GM12878 (cell line): ENCODE measurements around the gene NINJ1. TPM values are rescaled to one million over a fixed set of nuclear protein-coding genes. Genes with fewer than 3 reads are reported as not detected.

Experiments used
- ATAC-seq: fragments of 200-7000 bp; cut with Tn5 transposase; 3 replicates; pipeline ENCODE4 v1.9.1; 2020; ENCODE audit warnings: mild to moderate bottlenecking, moderate library complexity
- BruUV-seq: library from RNA; stranded (reverse); fragments of 400-500 nt; replicated peaks from 2 replicates; lab custom pipeline; 2021; lab: Mats Ljungman, UMichigan
- CTCF ChIA-PET: fragments of 300-600 bp; sonication (Branson Sonifier 250); formaldehyde crosslinking; extraction: SDS; loops from one replicate; lab custom pipeline; 2021; ENCODE audit warnings: inconsistent platforms; lab: Yijun Ruan, JAX
- POLR2A ChIA-PET: fragments of 350-600 bp; formaldehyde crosslinking; extraction: SDS; loops from one replicate; lab custom pipeline; 2021; ENCODE audit warnings: inconsistent platforms; lab: Charles Lee
- RAD21 ChIA-PET: fragments of 300-600 bp; sonication (Branson Sonifier 250); formaldehyde crosslinking; loops from one replicate; lab custom pipeline; 2023; ENCODE audit warnings: antibody characterized with exemption; ENCODE audit not compliant: unreplicated experiment; lab: Charles Lee
- SMC1A ChIA-PET: fragments of 300-600 bp; sonication (Branson Sonifier 250); formaldehyde crosslinking; loops from one replicate; lab custom pipeline; 2023; ENCODE audit not compliant: unreplicated experiment, uncharacterized antibody; lab: Charles Lee
- DNase-seq: peaks from one replicate; pipeline ENCODE4 v3.0.0-alpha.2; 2011; ENCODE audit warnings: low read depth, low spot score
- FAIRE-seq: peaks from 3 replicates; lab custom pipeline; 2011; peaks lifted over from hg19 to GRCh38; lab: Jason Lieb, UNC
- H2AFZ ChIP-seq: 2 replicates; pipeline ENCODE4 v1.6.0; 2011; ENCODE audit warnings: low read depth, low read length, control low read depth; ENCODE audit not compliant: control insufficient read depth
- H3K27ac ChIP-seq: 2 replicates; pipeline ENCODE4 v1.5.1; 2011; ENCODE audit warnings: control low read depth; ENCODE audit not compliant: control insufficient read depth, insufficient read depth
- H3K27me3 ChIP-seq, 2 experiments: replicated peaks in 1 of 2; 2 replicates each; pipeline versions ENCODE4 v1.6.0 to v1.6.1; 2011; ENCODE audit warnings: low read length in 1 of 2; ENCODE audit not compliant: control insufficient read depth in 2 of 2, insufficient read depth in 2 of 2
- H3K36me3 ChIP-seq, 2 experiments: 2 replicates each; pipeline ENCODE4 v1.5.1; 2011; ENCODE audit warnings: low read length in 1 of 2; ENCODE audit not compliant: control insufficient read depth in 2 of 2, insufficient read depth in 2 of 2
- H3K4me1 ChIP-seq: 2 replicates; pipeline ENCODE4 v1.6.1; 2011; ENCODE audit warnings: mild to moderate bottlenecking, low read length, moderate library complexity, mixed read lengths; ENCODE audit not compliant: control insufficient read depth, insufficient read depth
- H3K4me2 ChIP-seq: 2 replicates; pipeline ENCODE4 v1.6.0; 2011; ENCODE audit warnings: control low read depth; ENCODE audit not compliant: control insufficient read depth, insufficient read depth
- H3K4me3 ChIP-seq: fragments of 200-600 bp; sonication (generic); 2 replicates; pipeline ENCODE4 v1.5.1; 2016
- H3K79me2 ChIP-seq: 2 replicates; pipeline ENCODE4 v1.6.0; 2011; ENCODE audit warnings: low read length; ENCODE audit not compliant: control insufficient read depth, insufficient read depth
- H3K9ac ChIP-seq: 2 replicates; pipeline ENCODE4 v1.8.0; 2011; ENCODE audit warnings: low read length, control low read depth, mixed read lengths; ENCODE audit not compliant: control insufficient read depth, insufficient read depth
- H3K9me3 ChIP-seq: replicated peaks from 3 replicates; pipeline ENCODE4 v1.5.1; 2011; ENCODE audit warnings: mild to moderate bottlenecking, low read length; ENCODE audit not compliant: control insufficient read depth, insufficient read depth
- H4K20me1 ChIP-seq: 2 replicates; pipeline ENCODE4 v1.6.0; 2011; ENCODE audit not compliant: control insufficient read depth, insufficient read depth
- RAD21 ChIP-seq: IDR thresholded peaks from 2 replicates; pipeline ENCODE4 v1.6.1; 2011; ENCODE audit warnings: mild to moderate bottlenecking, low read depth, low read length, moderate library complexity; ENCODE audit not compliant: insufficient read depth
- TCF7 ChIP-seq: IDR thresholded peaks from 2 replicates; pipeline ENCODE4 v1.6.1; 2014; ENCODE audit warnings: antibody characterized with exemption, borderline replicate concordance
- WRNIP1 ChIP-seq: IDR thresholded peaks from 2 replicates; pipeline ENCODE4 v1.6.1; 2011; ENCODE audit warnings: low read depth, low read length, improper control_type of control experiment, borderline replicate concordance
- WGBS: methylation state at CpG from one replicate; pipeline ENCODE4 v1.1.6; 2016; ENCODE audit warnings: low lambda C conversion rate; ENCODE audit not compliant: insufficient replicate concordance, insufficient coverage; ENCODE audit errors: missing lambda C conversion rate; 5-methylcytosine and 5-hydroxymethylcytosine counted together
- in situ Hi-C: fragments of 300-500 bp; cut with MboI; formaldehyde crosslinking; loops from 9 replicates; pipeline ENCODE4 v1.14.3; 2018; ENCODE audit warnings: mixed read lengths
- intact Hi-C: fragments of 100-400 bp; cut with micrococcal nuclease; formaldehyde crosslinking; loops from one replicate; pipeline ENCODE4 v1.14.2; 2022; ENCODE audit not compliant: unreplicated experiment
- polyA plus RNA-seq, 11 experiments: library from polyadenylated mRNA; depleted of rRNA in 4 of 11; unstranded in 6 of 11; stranded (reverse) in 5 of 11; fragments of >200 nt; fragmentation: Nextera tagmentation in 4 of 11; fragmentation: Illumina TruSeq in 1 of 11; extraction: Ambion mirVana in 4 of 11; extraction: Trizol in 1 of 11; gene quantifications; 1 replicate in 1 of 11; 2 replicates in 10 of 11; pipeline versions ENCODE4 v1.2.1 to v1.2.3, GENCODE V29; 2011 to 2016; ENCODE audit warnings: inconsistent platforms in 2 of 11, missing spikeins in 2 of 11, low read depth in 1 of 11
- total RNA-seq, 4 experiments: library from RNA; depleted of rRNA in 3 of 4; stranded (reverse); fragments of >200 nt in 3 of 4; fragmentation: Illumina TruSeq in 1 of 4; extraction: Trizol in 1 of 4; gene quantifications; 2 replicates each; pipeline versions ENCODE4 v1.2.1 to v1.2.3, GENCODE V29; 2013 to 2021

NINJ1 gene
- total and polyA plus RNA-seq, 10 of the 15 experiments (the other 5 are each of a cell fraction or from before 2014, with no cell fraction given): 0.64 to 33.5 (median 17.1) TPM

DNA sequence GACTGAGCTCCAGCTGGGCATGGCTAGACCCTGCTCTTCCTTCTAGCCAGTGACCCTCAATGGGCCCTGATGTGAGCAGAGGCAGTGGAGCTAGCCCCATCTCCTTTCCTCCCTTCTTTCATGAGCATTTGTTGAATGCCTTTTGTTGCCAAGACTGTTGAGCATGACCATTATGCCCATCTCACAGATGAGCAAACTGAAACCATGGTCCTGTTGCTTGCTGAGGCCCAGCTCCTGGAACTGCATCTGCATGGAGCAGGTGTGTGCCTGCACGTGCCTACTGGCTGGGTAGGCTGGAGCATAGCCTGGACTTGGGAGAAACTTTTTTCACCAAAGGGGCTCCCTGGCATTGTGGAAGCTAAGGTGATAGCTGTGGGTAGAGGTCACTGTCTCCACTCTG, 46.9 kb upstream of the NINJ1 start:
- Histone ChIP-seq H3K27ac (no peak overlapping the region), H3K36me3 (no peaks in the 10 kb centered on the region), H3K4me2 (no peak overlapping the region), H2AFZ (no peak overlapping the region), H3K9ac (no peak overlapping the region), H3K9me3 (no peaks in the 10 kb centered on the region), H3K79me2 (no peaks in the 10 kb centered on the region), H3K4me3 (no peak overlapping the region), H3K27me3 (peaks cover 8 to 12% of the 10 kb centered on the region in 2 experiments; a peak in 3 of 4 replicates), H4K20me1 (no peaks in the 10 kb centered on the region), H3K4me1 (no peaks in the 10 kb centered on the region)
- ATAC-seq: no peak
- in situ Hi-C loops: no loop called here
- DNase-seq: no peak
- WGBS: 0% methylated on average over 1 of the region's 1 CpG
- intact Hi-C loops: no loop called here
- TF ChIP-seq TCF7 (no peak), WRNIP1 (no peak)
- FAIRE-seq: no peak
- RAD21 ChIA-PET: no interaction called here
- CTCF ChIA-PET: no interaction called here
- BruUV-seq: no TSS peak
- POLR2A ChIA-PET: no interaction called here
- SMC1A ChIA-PET: interaction anchor here (1.6 kb wide), 1 partner anchor 13 kb away, joined by 4 read pairs; no protein-coding TSS in a partner anchor

GRCh38 chr9:93178851-93179786, 45.1 kb upstream of the NINJ1 start:
- no peaks in the 10 kb centered on the region for H3K79me2 ChIP-seq
- BruUV-seq: no TSS peak
- intact Hi-C loops (no loop called here), in situ Hi-C loops (no loop called here)
- no peak for TF ChIP-seq RAD21
- ChIA-PET POLR2A (no interaction called here), CTCF (interaction anchor here (1.3 kb wide), 1 partner anchor 26 kb away, joined by 3 read pairs; no protein-coding TSS in a partner anchor), RAD21 (no interaction called here), SMC1A (no interaction called here)
- DNase-seq (no peak), ATAC-seq (no peak), FAIRE-seq (no peak)
- no peak overlapping the region for H3K27ac ChIP-seq
- peaks cover 6 to 9% of the 10 kb centered on the region in 2 experiments; a peak in 3 of 4 replicates for H3K27me3 ChIP-seq
- no peak overlapping the region for H3K4me2 ChIP-seq
- H3K9ac ChIP-seq: no peak overlapping the region
- no peaks in the 10 kb centered on the region for H4K20me1 ChIP-seq
- WGBS: 40% methylated on average over 22 of the region's 22 CpGs
- H3K9me3 ChIP-seq: no peaks in the 10 kb centered on the region
- H2AFZ ChIP-seq: no peak overlapping the region
- no peak overlapping the region for H3K4me3 ChIP-seq
- H3K4me1 ChIP-seq: no peaks in the 10 kb centered on the region
- no peaks in the 10 kb centered on the region for H3K36me3 ChIP-seq
